Stimulated activated CD8-positive, alpha-beta memory T cell treated with anti-CD3 and anti-CD28 coated beads, Interleukin-4, amount 100 ng/mL, for 1 hour (primary cell): ENCODE data around the gene TRIOBP.

Experiments used
- DNase-seq, 2 donors: peaks; one replicate each; pipeline ENCODE4 v3.0.0-alpha.2; 2020; ENCODE audit warnings: low read depth in 2 of 2, low spot score in 1 of 2

The TRIOBP gene

DNA sequence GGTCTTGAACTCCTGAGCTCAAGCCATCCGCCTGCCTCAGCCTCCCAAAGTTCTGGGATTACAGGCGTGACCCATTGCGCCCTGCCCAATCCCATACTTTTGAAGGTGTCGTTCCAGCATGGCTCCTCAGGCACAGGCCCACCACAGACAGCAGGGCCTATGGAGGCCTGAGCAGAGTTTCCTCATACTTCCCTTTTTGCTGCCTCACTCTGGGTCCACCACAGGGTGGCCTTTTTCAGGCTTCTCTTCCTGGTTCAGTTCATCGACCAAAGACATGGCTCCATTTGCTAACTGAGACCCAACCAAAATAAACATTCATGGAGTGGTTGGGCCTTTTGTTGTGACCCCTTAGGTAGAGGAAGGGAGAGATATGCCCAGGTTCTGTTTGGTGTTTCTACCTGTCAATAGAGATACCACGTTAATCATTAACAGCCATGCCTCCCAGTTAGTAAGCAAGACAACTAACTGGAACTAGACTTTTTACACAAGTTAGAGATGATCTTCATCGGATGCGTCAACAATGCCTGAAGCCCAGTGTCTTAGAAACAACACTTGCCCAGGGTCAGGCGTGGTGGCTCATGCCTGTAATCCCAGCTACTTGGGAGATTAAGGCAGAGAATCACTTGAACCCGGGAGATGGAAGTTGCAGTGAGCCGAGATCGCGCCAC, 35.1 kb downstream of the TRIOBP start:
- DNase-seq, result no peak

DNA sequence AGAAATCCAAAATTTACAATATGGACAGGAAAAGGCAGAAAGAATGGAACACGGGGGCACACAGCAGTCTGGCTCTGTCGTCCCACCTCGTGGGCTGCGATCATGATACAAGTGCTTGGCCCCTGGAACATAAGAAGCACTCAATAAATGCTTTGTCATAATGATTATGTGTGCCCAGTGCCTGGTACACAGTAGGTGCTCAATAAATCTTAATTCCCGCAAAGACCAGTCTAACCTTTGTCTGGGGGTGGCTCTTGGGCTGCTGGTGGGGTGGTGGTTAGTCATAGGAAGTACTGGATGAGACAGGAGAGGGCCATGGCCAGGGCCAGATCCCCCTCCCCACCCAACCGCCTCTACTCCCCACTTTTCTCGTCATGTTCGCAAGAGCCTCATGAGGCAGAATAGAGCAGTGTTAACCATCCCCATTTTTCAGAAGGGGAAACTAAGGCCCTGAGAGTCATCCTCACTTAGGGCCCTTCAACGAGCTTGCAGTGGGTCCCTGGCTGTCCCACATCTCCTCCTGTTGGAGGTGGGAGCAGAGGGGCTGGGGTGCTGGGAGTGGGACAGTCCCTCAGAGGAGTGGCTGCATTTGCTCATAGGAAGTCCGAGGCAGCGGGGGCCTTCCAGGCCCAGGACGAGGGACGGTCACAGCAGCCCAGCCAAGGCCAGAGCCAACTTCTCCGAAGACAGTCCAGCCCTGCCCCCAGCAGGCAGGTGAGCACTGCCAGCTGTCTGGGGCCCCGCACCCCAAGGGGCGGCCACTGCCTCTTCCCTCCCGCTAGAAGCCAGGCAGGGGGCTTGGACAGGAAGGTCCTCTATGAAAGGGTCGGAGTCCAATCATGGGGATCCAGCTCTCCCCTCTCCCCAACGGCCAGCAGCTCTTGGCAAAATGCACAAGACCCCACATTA, 36.1 kb downstream of the TRIOBP start:
- DNase-seq, result no peak

DNA sequence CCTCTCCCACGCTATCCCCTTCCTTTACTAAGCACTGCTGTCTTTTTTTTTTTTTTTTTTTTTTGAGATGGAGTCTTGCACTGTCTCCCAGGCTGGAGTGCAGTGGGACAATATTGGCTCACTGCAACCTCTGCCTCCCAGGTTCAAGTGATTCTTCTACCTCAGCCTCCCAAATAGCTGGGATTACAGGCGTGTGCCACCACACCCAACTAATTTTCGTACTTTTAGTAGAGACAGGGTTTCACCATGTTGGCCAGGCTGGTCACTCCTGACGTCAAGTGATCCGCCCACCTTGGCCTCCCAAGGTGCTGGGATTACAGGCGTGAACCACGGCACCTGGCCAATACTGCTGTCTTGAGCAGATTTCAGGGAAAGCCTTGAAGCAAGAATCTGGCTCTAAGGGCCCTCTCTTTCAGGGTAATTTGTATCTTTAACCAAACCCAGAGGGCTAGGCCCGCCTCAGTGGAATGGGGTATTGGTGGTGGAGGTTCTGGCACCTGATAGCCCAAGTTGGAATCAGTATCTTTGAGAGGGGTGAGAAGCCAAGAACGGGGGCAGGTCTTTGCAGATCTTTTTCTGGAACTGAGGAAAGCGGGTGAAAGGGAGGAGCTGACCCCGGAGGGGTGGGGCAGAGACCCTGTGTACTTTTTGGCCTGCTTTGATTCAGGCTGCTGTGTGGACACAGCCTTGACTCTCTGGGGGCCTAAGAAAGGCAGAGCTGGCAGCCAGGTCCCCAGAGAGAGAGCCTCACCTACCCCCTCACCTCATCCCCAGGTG, 37.0 kb downstream of the TRIOBP start:
- DNase-seq, result no peak

DNA sequence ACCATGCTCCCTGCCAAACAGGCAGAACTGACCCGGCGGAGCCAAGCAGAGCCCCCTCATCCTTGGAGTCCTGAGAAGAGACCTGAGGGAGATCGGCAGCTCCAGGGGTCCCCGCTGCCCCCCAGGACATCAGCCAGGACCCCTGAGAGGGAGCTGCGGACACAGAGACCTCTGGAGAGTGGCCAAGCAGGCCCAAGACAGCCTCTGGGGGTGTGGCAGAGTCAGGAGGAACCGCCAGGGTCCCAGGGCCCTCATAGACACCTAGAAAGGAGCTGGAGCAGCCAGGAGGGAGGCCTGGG, 37.5 kb downstream of the TRIOBP start:
- no peak for DNase-seq

DNA sequence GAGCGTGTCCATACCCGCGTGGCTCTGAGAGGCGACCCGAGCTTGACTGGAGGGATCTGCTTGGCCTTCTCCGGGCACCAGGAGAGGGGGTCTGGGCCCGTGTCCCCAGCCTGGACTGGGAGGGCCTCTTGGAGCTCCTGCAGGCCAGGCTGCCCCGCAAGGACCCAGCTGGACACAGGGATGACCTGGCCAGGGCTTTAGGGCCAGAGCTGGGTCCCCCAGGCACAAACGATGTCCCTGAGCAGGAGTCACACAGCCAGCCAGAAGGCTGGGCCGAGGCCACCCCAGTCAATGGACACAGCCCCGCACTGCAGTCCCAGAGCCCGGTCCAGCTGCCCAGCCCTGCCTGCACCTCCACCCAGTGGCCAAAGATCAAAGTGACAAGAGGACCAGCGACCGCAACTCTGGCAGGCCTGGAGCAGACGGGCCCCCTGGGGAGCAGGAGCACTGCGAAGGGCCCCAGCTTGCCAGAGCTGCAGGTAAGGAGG, 38.2 kb downstream of the TRIOBP start:
- DNase-seq, result no peak

DNA sequence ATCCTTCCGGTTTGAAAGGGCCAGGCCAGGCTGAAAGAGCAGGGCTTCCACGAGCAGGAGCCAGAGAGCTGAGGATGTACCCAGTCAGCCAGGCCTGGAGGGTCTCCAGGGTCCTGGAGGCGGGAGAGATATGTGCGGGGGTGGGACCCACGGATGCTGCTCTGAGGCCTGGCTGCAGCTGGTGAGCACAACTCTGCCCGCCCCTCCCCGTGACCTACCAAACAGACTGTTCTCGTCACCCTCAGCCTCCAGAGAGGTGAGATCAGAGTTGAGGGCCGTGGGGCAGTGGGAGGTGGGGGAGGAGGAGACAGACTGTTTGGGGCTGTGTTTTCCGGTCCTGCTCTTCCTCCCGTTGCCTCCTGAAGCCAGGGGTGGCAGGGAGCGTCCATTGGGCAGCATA, 42.2 kb downstream of the TRIOBP start:
- no peak for DNase-seq

DNA sequence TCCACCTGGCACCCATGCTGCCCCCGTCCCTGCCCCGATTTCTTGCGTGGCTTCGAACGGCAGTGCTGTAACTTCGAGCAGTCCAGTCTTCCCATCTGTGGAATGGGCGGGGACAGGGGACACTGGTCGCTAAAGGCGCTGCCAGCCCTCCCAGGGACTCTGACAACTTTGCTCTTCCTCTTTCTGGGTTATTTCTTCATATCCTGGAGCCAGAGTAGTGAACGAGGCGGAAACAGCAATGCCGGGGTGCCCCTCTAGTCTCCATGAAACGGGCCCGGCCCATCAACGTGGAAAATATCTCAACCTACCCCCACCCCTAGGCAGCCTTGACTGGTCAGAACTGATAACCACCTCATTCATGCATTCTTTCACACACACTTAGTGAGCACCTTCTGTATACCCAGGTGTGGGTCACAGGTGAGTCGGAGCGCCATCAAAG, 42.8 kb downstream of the TRIOBP start:
- no peak for DNase-seq

DNA sequence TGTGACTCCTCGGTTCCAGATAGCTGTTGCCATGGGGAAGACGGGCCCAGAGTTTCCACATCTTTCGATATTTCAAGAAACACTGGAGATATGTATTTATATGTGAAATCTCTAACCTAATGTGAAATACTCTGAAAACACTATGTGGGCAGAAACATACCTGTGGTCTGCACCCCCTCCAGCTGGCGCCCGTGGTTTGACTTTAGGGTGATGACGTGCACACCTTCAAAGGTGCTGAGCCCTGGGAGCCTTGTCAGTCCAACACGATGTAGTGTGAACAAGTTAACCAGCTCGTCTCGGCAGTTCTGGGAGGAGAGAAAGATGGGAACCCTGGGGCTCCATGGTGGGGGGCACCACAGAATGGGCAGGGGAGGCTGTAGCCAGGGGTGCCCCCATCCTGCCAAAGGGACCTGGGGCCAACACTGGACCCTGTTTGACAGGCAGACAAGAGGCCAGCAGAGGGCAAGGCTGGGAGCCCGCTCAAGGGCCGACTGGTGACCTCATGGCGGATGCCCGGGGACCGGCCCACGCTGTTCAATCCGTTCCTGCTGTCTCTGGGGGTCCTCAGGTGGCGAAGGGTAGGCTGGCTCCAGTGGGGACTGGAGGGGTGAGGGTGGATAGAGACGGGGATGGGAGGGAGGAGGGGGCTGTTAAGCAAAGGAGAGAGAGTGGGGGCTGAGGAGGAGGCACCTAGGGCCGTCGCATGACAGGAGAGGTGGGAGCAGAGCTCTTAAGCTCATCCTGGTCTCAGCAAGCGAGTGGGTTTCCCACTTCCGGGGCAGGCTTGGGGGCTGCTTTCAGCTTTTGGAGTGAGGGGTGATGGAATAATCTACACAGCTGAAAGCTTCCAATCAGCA, 43.8 kb downstream of the TRIOBP start:
- DNase-seq, result no peak

DNA sequence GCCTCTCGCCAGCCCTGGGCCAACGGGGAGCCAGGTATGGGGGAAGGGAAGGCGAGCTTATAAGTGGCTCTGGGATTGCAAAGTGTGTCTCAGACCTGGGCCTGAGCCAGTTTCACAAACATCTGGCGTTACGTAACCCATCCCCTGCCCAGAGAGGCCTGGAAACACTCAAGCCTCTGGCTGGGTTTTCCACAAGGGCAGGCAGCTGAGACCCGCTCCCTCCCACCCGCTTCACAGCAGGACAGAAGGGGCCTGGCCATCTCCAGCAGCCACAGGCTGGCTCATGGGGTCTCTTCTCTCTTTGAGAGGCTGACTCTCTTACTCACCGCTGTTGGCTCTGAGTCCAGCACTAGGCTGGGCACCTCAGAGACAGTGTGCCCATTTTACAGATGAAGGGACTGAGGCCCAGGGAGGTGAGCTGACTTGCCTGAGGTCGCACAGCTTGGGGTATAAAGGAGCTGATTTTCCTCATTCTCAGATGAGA, 44.5 kb downstream of the TRIOBP start:
- no peak for DNase-seq

DNA sequence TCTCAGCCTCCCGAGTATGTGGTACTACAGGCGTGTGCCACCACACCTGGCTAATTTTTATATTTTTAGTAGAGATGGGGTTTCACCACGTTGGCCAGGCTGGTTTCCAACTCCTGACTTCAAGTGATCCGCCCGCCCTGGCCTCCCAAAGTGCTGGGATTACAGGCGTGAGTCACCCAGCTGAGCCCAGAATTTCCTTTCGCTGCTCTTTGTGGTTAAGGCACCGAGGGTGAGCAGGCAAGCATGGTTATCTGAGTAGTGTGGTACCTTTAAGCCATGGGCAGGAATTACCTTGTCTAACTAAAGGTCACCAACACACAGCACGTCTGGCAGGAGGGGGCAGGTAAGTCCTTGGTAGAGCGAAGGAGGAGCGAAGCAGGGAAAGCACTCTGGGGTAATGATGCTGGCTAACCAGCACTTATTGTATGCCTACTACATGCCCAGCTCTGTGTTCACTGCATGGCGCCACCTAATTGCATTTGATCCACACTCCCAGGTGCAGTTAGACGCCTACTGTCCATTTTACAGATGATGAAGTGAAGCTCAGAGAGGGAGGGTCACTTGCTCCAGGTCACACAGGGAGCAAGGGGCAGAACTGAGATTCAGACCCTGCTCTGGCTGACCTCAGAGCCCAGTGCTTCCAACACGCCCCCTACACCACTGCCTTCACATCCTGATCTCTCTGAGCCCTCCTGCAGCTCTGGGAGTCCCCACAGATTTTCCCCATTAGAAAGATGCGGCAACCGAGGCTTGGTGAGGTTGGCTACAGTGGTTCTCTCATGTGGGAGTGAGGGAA, 45.7 kb downstream of the TRIOBP start:
- DNase-seq, result no peak

DNA sequence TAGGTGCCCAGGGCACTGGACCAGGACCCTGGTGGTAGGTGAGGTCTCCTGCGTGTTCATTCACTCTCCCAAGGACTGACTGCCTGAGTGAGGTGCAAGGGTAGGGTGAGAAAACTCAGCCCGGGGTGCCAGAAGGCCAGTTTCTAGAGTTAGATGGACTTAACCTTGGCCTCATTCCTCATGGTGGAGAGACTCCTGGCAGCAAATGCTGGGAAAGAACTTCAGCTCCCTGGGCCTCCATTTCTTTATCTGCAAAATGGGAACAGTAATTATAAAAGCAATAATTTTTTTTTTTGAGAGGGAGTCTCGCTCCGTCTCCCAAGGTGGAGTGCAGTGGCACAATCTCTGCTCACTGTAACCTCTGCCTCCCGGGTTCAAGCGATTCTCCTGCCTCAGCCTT, 47.7 kb downstream of the TRIOBP start:
- no peak for DNase-seq

DNA sequence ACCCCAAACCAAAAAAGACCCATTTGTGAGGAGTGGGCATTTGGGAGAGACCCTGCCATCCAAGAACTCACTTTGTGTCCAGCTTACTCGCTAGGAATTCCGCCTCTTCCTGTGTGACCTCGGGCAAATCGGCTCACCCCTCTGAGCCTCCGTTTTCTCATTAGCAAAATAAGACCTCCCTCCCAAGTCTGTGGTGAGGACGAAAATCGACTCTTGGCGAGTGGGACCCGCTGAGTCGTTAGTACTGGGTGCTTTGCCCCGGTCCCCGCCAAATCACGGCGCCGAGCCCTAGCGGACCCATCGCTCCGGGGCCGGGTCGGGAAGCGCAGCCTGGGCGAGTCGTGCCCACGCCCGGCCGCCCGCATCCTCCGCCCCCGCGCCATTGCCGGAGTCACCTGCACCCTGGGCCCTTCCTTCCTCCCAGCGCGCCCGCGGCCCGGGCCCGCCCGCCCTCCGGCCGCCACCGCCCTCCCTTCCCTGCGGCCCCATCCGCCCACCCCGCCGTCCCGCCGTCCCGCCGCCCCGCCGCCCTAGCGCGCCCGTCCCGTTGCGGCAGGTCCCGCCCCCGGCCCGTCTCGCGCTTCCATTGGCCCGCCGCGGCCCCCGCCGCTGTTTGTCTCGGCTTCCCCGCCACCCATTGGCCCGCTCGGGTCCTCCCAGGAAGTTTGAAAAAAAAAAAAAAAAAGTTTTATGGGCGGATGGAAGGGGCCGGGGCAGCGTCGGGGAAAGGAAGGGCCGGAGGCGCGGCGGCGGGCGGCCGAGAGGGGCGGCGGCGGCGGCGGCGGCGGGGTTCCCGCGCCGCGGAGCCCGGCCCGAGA, 48.9 kb downstream of the TRIOBP start:
- peak; percentile 57 to 73 for DNase-seq

DNA sequence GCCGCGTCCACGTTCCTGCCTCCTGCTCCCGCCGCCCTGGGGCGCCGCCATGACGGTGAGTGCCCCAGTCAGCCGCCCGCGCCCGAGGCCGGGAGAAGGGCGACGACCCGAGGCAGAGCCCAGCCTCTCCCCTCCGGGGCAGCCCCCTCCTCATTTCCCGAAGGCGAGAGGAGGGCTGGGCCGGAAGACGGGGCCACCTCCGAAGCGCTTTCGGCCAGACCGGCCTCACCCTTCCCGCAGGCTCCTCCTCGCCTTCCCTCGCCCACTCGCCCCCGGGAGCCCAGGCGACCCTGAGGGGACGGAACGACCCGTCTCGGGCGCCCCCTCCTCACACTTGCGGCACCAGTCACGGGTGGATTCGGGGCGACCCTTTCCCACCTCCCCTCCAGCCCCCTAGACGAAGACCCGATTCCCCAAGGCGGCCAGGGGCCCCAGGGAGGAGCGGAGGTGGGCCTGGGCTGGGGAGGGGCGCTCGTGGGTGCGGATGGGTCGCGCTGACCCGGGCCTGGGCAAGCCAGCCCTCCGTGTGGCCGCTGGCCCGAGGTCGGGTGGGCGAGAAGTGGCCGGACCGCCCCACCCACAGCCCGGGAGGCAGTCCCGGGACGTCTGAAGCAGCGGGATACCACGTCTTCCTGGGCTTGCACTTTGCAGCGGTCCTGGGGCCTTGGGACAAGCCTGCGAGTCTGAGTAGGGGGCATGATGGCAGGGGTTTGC, 49.7 kb downstream of the TRIOBP start:
- no peak for DNase-seq

DNA sequence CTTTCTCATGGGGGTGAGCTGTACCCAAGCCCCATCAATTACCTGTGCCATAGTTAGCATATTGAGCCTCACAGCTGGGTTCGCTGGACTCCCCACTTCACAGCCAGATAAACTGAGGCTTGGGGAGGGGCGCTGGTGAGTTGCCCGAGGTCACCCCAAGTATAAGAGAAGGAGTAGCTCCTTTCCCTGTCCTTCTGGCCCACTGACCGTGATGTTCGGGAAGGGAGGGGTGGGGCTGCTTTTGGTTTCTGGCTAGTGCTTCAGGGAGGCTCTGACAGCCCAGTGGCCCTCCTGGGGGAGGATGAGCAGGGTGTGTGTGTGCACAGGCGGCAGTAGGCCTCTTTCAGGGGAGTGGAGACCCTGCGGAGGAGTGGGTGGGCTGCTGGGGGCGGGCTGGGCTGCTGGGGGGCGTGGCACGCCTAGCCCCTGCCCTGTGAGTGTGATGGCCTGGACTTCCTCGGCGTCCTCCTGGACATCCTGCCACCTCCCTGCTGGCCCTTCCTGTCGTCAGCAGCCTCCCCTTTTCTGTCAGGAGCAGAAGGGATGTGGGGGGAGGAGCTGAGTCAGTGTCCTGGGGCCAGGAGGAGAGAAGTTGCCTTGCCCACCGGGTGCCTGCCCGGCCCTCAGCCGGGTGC, 50.3 kb downstream of the TRIOBP start:
- DNase-seq, result no peak

DNA sequence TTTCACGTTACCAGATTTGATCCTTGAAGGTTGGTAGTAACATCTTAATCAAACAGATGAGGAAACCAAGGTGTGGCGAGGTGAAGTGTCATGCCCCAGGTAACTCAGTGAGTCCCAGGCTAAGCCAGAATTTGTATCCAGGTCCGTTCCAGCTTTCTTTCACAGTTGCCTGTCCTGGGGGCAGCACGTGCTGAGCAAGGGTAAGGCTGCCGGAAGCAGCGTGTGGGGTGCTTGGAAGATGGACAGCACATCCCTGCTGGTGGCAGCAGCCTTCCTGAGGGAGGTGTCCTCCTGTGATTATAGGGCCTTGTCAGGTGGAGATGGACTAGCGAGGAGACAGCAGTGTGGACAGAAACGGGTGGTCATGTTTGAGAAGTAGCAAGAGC, 50.9 kb downstream of the TRIOBP start:
- no peak for DNase-seq

DNA sequence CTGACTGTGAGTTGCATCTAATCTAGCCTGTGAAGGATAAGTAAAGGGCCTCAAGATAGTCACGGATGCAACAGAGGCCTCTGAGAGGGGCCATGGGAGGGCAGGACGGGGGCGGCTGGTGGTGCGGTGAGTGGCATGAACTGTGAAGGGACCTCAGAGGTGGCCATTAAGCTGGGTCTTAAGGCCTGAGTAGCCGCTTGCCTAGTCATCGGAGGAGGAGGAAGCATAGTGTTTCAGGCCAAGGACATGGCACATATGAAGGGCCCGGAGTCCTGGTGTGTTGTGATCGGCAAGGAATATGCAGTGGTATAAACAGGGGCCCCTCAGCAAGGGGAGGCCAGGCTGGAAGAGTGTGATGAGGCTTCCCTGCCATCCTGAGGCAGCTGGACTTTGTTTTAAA, 51.8 kb downstream of the TRIOBP start:
- DNase-seq, result no peak

DNA sequence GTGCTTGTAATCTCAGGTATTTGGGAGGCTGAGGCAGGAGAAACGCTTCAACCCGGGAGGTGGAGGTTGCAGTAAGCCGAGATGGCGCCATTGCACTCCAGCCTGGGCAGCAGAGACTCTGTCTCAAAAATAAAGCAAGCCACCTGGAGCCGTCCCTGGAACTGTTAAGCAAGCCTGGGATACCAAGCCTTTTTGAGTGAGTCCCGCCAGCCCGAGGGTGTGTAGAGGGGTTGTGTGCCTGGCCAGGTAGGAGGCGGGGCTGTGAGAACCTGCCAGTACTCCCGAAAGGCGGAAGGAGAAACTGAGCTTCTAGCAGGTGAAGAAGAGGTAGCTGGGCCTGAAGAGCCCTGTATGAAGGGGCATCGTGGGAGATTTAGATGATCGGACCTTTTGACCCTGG, 52.4 kb downstream of the TRIOBP start:
- DNase-seq, result no peak
